Right ventricle myocardium superior (tissue), 1 donor: Measurements from ENCODE around the gene EFHB. TPM values are rescaled to one million over a fixed set of nuclear protein-coding genes. Genes with fewer than 3 reads are reported as not detected.
"Not testable (repeated sequence)": the region's sequence is repeated elsewhere in the genome, so short reads cannot be mapped to it uniquely, and the experiment has no call there.

Experiments used
- ATAC-seq: fragments of 200-7000 bp; cut with Tn5 transposase; one replicate; pipeline ENCODE4 v1.9.1; 2020; ENCODE audit warnings: mild to moderate bottlenecking; ENCODE audit not compliant: poor library complexity
- DNase-seq: peaks from one replicate; pipeline ENCODE4 v3.0.0-alpha.2; 2020
- intact Hi-C: fragments of 100-400 bp; cut with DNase I; formaldehyde crosslinking; loops from one replicate; pipeline ENCODE4 v1.11.2; 2022
- long read RNA-seq: library from polyadenylated mRNA; unstranded; transcript quantifications from one replicate; pipeline ENCODE4 v2.0.0, GENCODE V29; 2021
- total RNA-seq: library from RNA; stranded (reverse); fragmentation: NEBNext Ultra II Directional; extraction: Animal tissue kit (Norgen Biotek cat#: 25700); gene quantifications from one replicate; pipeline ENCODE4 v1.2.1, GENCODE V29; 2021
- donor health status: DM: no; HTN: yes; CAD: no; lungs with severe emphysema.

EFHB gene
- not detected for total RNA-seq
- long read RNA-seq, result 0 reads

- ATAC-seq, result no peak
- peak; percentile 47 for DNase-seq
- intact Hi-C loops, result no loop called here
Observed at GRCh38 chr3:19934098-19934566, at the start of gene EFHB. Gene EFHB, minus strand, starts transcription at chr3:19934217. Its CDS starts 199 bp downstream, at chr3:19934018.

DNA sequence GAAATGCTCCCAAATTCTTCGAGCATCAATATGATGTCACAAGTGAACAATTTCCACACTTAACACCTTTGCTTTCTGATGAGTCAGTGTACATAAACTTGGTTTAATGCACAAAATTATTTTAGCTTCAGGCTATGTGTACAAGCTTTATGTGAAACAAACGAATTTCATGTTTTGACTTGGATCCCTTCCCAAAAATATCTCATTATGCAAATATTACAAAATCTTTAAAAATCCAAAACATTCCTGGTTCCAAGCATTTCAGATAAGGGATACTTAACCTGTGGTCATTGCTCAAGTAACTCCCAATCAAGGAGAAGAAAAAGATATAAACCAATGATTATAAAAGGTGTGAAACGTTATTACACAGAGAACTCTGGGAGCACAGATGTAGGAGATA is 38.0 kb upstream of the EFHB start:
- intact Hi-C loops, result no loop called here
- no peak for ATAC-seq

GRCh38 chr3:19970327-19970726 is 36.3 kb upstream of the EFHB start:
- peak; percentile 85 for ATAC-seq
- intact Hi-C loops, result no loop called here

More for the DNA sequence above, 38.0 kb upstream of the EFHB start:
- DNase-seq, result no peak

DNA sequence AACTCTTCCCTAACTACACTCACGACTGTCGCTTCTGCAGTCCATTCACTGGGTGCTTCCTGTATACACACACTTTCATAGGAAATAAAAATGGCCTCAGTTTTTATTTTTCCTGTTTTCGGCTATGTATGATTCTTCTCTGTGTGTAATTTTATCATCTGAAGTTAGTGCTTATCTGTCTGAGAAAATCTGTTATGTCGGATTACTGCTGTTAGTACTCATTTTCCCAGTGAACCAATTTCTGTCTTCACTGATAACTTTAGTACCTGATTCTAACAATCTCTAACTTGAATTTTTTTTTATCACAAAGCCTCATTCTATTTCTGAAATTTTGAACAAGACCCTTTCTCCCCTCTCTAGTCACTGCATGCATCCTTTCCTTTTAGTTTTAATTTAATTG is 33.8 kb upstream of the EFHB start:
- ATAC-seq (no peak), DNase-seq (no peak)
- intact Hi-C loops, result no loop called here

More at GRCh38 chr3:19970327-19970726, 36.3 kb upstream of the EFHB start:
- DNase-seq, result no peak

DNA sequence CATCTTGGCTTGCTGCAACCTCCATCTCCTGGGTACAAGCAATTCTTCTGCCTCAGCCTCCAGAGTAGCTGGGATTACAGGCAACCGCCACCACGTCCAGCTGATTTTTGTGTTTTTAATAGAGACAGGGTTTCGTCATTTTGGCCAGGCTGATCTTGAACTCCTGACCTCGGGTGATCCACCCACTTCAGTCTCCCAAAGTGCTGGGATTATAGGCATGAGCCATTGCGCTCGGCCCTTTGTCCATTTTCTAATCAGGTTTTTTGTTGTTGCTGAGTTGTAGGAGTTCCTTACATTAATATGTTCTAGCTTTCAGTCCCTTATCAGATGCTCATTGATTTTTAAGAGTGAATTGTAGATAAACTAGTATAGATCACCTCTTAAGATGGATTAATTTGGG is 33.2 kb upstream of the EFHB start:
- DNase-seq (no peak), ATAC-seq (no peak)
- intact Hi-C loops, result no loop called here

GRCh38 chr3:19961960-19962359 is 27.9 kb upstream of the EFHB start:
- ATAC-seq, result peak; percentile 69
- DNase-seq, result no peak
- intact Hi-C loops, result no loop called here

- intact Hi-C loops, result no loop called here
- no peak for DNase-seq
- ATAC-seq, result no peak
Observed at GRCh38 chr3:19960696-19961095, 26.7 kb upstream of the EFHB start.

- ATAC-seq, result no peak
- DNase-seq, result no peak
- intact Hi-C loops, result no loop called here
Observed at GRCh38 chr3:19959505-19959904, 25.5 kb upstream of the EFHB start.

- intact Hi-C loops, DNase-seq, ATAC-seq: not testable (repeated sequence)
Observed at GRCh38 chr3:19957354-19957753, 23.3 kb upstream of the EFHB start.

DNA sequence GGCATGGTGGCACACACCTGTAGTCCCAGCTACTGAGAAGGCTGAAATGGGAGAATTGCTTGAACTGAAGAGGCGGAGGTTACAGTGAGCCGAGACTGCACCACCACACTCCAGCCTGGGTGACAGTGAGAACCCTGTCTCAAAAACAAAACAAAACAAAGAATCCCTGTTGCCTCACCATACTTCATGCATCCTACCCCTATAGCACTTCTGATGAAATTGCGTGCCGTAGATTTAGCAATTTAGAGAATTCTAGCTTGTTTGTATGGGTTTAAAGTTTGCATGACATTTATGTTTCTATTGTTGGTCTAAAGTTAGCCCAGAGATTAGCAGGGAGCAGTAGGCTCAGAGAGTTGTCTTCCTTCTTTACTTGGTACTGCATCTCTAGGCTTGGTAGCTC is 20.7 kb upstream of the EFHB start:
- ATAC-seq, result no peak
- intact Hi-C loops, result no loop called here
- DNase-seq, result no peak

GRCh38 chr3:19950316-19950715 is 16.3 kb upstream of the EFHB start:
- intact Hi-C loops, result no loop called here
- DNase-seq (no peak), ATAC-seq (no peak)

GRCh38 chr3:19948226-19948591 is 14.2 kb upstream of the EFHB start:
- intact Hi-C loops, result loop anchor here (5.0 kb wide), 1 partner anchor 94 kb away; the partner anchor contains the start of gene KAT2B
- DNase-seq (no peak), ATAC-seq (no peak)

DNA sequence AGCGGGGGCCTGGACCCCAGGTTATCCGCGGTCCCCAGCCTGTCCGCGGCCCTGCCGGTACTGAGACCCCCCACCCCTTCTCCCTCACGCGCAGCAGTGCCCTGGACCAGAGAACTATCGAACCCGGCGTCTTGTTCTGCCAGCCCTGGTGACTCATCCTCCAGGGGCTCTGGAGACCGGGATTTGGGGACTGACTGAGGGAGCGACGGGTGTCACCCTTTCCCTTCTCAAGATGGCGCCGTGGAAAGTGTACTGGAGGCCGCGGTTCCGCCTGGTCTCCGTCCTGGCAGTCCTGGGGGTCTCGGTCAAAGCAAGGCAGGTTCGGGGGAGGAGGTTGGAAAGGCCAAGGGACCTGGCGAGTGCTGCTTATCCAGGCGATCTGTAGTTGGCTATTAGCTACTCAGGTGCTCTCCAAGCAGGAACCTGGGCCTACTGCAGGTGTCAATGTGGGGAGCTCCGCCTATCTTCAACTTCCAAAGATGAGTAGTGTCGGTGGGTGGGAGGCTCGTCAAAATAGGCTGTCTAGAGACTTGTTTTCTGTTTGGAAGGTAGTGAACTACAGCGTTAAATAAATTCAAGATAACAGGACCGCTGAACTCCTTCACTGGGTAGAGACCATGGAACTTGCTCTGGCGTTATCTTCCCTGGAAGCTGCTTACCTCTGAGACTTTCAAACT is 13.7 kb upstream of the EFHB start:
- DNase-seq (peak; percentile 58), ATAC-seq (peak; percentile 47)
- intact Hi-C loops, result loop anchor here (2.0 to 5.0 kb wide), 2 partner anchors 95 to 239 kb away; partner anchors contain the start of genes KAT2B and SGO1

DNA sequence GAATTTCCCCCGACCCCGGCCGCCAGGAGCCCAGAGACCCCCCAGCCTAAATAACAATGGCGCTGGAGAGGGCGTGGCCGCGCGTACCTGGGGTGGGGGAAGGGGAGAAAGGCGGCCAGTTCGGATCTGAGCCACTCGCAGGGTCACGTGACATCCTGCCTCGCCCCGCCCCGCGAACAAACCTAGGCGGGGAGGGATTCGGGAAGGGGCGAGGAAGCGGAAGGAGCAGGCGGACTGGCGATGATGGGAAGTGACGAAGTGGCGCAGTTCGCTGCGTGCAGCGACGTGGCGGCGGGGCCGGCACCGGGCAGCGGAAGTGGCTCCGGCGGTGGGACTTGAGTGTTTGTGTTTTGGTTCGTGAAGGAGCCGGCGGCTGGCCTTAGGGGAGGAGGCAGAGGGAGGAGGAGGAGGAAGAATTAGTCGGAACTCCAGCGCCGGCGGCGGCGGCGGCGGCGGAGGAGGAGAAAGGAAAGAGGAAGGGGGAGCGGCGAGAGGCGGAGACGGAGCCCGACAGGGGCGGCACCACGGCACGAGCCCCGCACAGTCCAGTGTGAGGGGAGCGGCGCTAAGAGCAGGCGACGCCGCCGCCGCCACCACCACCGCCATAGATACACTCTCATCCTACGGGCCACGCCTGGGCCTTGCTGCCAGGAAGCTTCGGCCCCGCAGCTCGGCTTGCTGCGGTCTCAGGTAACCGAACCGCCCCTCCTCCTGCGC is 13.0 kb upstream of the EFHB start, which contains the start of gene RAB5A:
Gene RAB5A, plus strand, starts transcription at position 266 of the 717 bp plus-strand sequence. CDS start 3,802 bp downstream, outside the sequence.
- peak; percentile 98 for DNase-seq
- intact Hi-C loops, result loop anchor here (2.0 to 5.0 kb wide), 2 partner anchors 95 to 240 kb away; partner anchors contain the start of genes KAT2B and SGO1
- peak; percentile 99 for ATAC-seq

DNA sequence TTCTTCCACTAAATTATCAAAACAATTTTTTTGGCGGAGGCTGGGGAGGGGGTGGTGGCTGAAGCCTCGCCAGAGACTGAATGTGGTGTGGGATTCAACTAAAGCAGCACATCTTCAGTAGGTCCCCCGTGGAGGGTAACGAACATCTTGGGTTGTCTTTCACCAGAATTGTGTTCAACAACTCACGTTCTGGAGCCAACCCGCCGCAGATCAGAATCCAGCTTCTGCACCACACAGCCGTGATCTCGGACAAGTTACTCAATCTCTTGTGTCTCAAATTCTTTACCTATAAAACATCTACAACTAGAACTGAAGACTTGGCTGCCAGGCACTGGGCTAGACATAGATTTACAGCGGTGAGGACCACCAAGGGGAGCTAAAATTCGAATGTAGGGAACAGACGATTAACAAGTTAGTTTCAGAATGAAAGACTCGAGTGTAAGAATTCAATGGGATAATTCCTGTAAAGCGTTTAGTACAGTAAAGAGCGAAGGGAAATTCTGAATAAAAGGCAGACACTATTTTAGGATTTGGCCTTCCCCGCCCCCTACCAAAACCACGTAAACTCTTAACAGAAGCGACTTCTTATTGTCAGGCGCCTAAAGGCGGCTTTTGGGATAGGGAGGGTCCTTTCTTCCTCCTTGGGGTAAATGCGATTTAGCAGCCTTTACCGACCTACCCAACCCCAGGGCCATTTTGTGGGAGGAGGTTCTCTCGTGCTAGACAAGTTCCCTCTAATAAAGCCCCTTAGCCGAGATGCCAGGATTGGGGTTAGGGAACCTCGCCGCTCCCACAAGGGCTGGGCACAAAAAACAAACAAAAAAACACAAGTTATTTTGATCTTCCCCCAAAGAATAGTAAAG is 12.2 kb upstream of the EFHB start:
- ATAC-seq (peak; percentile 16), DNase-seq (no peak)
- intact Hi-C loops, result loop anchor here (2.0 to 5.0 kb wide), 2 partner anchors 96 to 241 kb away; partner anchors contain the start of genes KAT2B and SGO1

- intact Hi-C loops, result loop anchor here (5.0 kb wide), 1 partner anchor 97 kb away; the partner anchor contains the start of gene KAT2B
- ATAC-seq (no peak), DNase-seq (no peak)
Observed at GRCh38 chr3:19945534-19945933, 11.5 kb upstream of the EFHB start.

DNA sequence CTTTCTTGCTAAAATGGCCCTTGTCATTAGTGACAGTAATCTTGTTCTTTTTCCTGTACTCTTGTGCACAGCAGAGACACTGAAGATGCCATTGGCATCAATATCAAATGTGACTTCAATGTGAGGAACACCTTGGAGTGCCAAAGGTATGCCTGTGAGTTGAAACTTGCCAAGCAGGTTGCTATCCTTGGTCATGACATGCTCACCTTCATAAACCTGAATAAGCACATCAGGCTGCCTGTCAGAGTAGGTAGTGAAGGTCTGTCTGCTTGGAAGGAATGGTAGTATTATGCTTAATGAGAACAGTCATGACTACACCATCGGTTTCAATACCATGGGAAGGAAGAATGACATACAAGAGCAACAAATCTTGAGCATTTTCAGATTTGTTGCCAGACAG is 6.6 kb upstream of the EFHB start:
- ATAC-seq (no peak), DNase-seq (no peak)
- intact Hi-C loops, result no loop called here

- intact Hi-C loops, result no loop called here
- ATAC-seq (no peak), DNase-seq (no peak)
Observed at GRCh38 chr3:19938295-19938627, 4.2 kb upstream of the EFHB start.
